GM23248 (cell line): Measurements from ENCODE around the gene NKX1-2.

Experiments
- EZH2 ChIP-seq: fragments of 200-600 bp; sonication (generic); IDR thresholded peaks from 2 replicates; pipeline ENCODE4 v1.6.1; 2018; ENCODE audit warnings: antibody characterized with exemption, mild to moderate bottlenecking; ENCODE audit not compliant: insufficient read depth, poor library complexity, severe bottlenecking
- EZH2phosphoT487 ChIP-seq: fragments of 200-600 bp; sonication (generic); IDR thresholded peaks from 2 replicates; pipeline ENCODE4 v1.6.1; 2018; ENCODE audit warnings: antibody characterized with exemption, moderate library complexity, mild to moderate bottlenecking, low read depth; ENCODE audit not compliant: insufficient read depth

DNA sequence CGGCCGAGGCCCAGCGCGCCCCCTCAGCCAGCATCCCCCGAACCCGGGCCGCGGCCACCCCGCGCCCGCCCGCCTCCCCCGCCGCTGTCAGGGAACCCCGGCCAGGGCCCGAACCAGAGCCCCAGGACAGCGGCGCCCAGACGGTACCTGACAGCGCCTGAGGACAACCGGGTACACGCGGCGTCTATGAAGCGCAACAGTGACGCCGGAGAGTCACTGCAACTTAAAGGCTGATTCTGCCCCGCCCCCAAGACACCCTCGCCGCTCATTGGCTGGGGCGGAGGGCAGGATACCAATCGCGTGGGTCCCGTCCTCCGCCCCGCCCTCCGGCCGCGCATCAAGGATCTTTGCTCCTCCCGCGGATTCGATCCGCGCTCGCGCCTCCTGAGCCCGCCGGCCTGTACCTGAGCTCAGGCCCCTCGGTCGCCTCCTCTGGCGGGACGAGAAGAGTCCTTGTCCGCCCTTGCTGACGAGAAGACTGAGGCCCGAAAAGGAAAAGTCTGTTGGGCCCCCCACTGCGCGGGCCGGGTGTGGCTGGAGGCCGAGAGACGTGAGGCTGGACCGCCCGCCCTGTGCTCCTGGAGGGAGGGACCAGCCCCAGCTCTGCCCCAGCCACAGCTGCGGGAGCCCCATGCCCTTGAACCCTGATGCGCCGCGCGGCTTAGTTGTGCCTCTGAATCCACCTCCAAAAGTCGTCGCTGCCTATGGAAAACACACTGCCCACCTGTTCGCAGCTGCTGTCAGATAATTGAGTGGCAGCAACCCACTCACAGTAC, 30.9 kb downstream of the NKX1-2 start, which contains the start of gene OAT:
- TF ChIP-seq EZH2 (no peak), EZH2phosphoT487 (no peak)
